HepG2 (cell line): ENCODE data around the gene PKMYT1. TPM values are rescaled to one million over a fixed set of nuclear protein-coding genes. Genes with fewer than 3 reads are reported as not detected.

Experiments used
- GATA4 ChIP-seq: sonication (generic); IDR thresholded peaks from 2 replicates; pipeline ENCODE4 v1.6.1; 2016; ENCODE audit warnings: antibody characterized with exemption, low read depth, borderline replicate concordance
- KDM2A ChIP-seq: sonication (generic); formaldehyde crosslinking; IDR thresholded peaks from 2 replicates; pipeline ENCODE4 v1.4.0; 2020; ENCODE audit warnings: low read depth, missing genetic modification reagents, borderline replicate concordance
- NRL ChIP-seq: sonication (generic); formaldehyde crosslinking; IDR thresholded peaks from 2 replicates; pipeline ENCODE4 v1.5.0; 2020; ENCODE audit warnings: missing genetic modification reagents, mild to moderate bottlenecking, moderate library complexity, borderline replicate concordance
- RORA ChIP-seq: sonication (generic); formaldehyde crosslinking; IDR thresholded peaks from 2 replicates; pipeline ENCODE4 v1.5.0; 2020; ENCODE audit warnings: mild to moderate bottlenecking, missing genetic modification reagents, moderate library complexity
- SMC3 ChIP-seq: IDR thresholded peaks from 2 replicates; pipeline ENCODE4 v1.6.1; 2011; ENCODE audit warnings: low read length, improper control_type of control experiment
- TCF12 ChIP-seq, 2 experiments: fragments of 450-650 bp in 1 of 2; sonication (generic) in 1 of 2; formaldehyde crosslinking in 1 of 2; IDR thresholded peaks; 2 replicates each; pipeline versions ENCODE4 v1.6.1 to v1.8.0; 2017 to 2022; ENCODE audit warnings: antibody characterized with exemption in 1 of 2, mild to moderate bottlenecking in 1 of 2, missing genetic modification reagents in 1 of 2, moderate library complexity in 1 of 2
- TFDP1 ChIP-seq: IDR thresholded peaks from 2 replicates; pipeline ENCODE4 v1.6.1; 2016; ENCODE audit warnings: missing compliant biosample characterization, missing genetic modification reagents, borderline replicate concordance
- ZKSCAN8 ChIP-seq: IDR thresholded peaks from 2 replicates; pipeline ENCODE4 v1.6.1; 2016; ENCODE audit warnings: borderline replicate concordance, missing genetic modification reagents, missing compliant biosample characterization
- ZNF772 ChIP-seq: sonication (generic); formaldehyde crosslinking; IDR thresholded peaks from 2 replicates; pipeline ENCODE4 v1.5.0; 2020; ENCODE audit warnings: mild to moderate bottlenecking, missing genetic modification reagents
- polyA plus RNA-seq, 8 experiments: library from polyadenylated mRNA; depleted of rRNA in 3 of 8; stranded (reverse) in 7 of 8; unstranded in 1 of 8; fragments of >200 nt; fragmentation: Illumina TruSeq in 4 of 8; extraction: Trizol in 4 of 8; gene quantifications; 2 replicates each; pipeline versions ENCODE4 v1.2.1 to v1.2.3, GENCODE V29; 2011 to 2016; ENCODE audit warnings: low read depth in 4 of 8, missing spikeins in 1 of 8, mixed read lengths in 1 of 8; ENCODE audit not compliant: insufficient read depth in 1 of 8
- total RNA-seq, 5 experiments: library from RNA; depleted of rRNA; stranded (reverse); fragments of >200 nt; fragmentation: Illumina TruSeq; extraction: Trizol; gene quantifications; 2 replicates each; pipeline ENCODE4 v1.2.3, GENCODE V29; 2016; ENCODE audit warnings: low read depth in 1 of 5
- TF ChIP-seq, protein P1 (sequence below): sonication (generic); formaldehyde crosslinking; IDR thresholded peaks from 2 replicates; pipeline ENCODE4 v1.4.0; 2020; ENCODE audit warnings: missing genetic modification reagents
- TF ChIP-seq, protein P2 (sequence below): sonication (generic); formaldehyde crosslinking; conservative IDR thresholded peaks from 2 replicates; pipeline ENCODE4 v1.4.0; 2020; ENCODE audit warnings: mild to moderate bottlenecking, missing genetic modification reagents, moderate library complexity
- TF ChIP-seq, protein P3 (sequence below), 2 experiments: sonication (generic) in 1 of 2; formaldehyde crosslinking in 1 of 2; IDR thresholded peaks; 2 replicates each; pipeline versions ENCODE4 v1.4.0 to v1.6.1; 2016 to 2020; ENCODE audit warnings: borderline replicate concordance in 1 of 2, low read depth in 1 of 2, mild to moderate bottlenecking in 1 of 2, missing genetic modification reagents in 1 of 2

PKMYT1 gene
- total and polyA plus RNA-seq, 2 of the 13 experiments (the other 11 are each of a cell fraction or from before 2014, with no cell fraction given): 7.0 to 27.8 TPM

GRCh38 chr16:2963723-2964474 lies 16.3 kb downstream of the PKMYT1 start, which contains the start of gene KREMEN2 (continued):
- TF ChIP-seq, protein P1, sequence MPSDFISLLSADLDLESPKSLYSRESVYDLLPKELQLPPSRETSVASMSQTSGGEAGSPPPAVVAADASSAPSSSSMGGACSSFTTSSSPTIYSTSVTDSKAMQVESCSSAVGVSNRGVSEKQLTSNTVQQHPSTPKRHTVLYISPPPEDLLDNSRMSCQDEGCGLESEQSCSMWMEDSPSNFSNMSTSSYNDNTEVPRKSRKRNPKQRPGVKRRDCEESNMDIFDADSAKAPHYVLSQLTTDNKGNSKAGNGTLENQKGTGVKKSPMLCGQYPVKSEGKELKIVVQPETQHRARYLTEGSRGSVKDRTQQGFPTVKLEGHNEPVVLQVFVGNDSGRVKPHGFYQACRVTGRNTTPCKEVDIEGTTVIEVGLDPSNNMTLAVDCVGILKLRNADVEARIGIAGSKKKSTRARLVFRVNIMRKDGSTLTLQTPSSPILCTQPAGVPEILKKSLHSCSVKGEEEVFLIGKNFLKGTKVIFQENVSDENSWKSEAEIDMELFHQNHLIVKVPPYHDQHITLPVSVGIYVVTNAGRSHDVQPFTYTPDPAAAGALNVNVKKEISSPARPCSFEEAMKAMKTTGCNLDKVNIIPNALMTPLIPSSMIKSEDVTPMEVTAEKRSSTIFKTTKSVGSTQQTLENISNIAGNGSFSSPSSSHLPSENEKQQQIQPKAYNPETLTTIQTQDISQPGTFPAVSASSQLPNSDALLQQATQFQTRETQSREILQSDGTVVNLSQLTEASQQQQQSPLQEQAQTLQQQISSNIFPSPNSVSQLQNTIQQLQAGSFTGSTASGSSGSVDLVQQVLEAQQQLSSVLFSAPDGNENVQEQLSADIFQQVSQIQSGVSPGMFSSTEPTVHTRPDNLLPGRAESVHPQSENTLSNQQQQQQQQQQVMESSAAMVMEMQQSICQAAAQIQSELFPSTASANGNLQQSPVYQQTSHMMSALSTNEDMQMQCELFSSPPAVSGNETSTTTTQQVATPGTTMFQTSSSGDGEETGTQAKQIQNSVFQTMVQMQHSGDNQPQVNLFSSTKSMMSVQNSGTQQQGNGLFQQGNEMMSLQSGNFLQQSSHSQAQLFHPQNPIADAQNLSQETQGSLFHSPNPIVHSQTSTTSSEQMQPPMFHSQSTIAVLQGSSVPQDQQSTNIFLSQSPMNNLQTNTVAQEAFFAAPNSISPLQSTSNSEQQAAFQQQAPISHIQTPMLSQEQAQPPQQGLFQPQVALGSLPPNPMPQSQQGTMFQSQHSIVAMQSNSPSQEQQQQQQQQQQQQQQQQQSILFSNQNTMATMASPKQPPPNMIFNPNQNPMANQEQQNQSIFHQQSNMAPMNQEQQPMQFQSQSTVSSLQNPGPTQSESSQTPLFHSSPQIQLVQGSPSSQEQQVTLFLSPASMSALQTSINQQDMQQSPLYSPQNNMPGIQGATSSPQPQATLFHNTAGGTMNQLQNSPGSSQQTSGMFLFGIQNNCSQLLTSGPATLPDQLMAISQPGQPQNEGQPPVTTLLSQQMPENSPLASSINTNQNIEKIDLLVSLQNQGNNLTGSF (CRISPR knock-in tag): no peak
- TF ChIP-seq, protein P2, sequence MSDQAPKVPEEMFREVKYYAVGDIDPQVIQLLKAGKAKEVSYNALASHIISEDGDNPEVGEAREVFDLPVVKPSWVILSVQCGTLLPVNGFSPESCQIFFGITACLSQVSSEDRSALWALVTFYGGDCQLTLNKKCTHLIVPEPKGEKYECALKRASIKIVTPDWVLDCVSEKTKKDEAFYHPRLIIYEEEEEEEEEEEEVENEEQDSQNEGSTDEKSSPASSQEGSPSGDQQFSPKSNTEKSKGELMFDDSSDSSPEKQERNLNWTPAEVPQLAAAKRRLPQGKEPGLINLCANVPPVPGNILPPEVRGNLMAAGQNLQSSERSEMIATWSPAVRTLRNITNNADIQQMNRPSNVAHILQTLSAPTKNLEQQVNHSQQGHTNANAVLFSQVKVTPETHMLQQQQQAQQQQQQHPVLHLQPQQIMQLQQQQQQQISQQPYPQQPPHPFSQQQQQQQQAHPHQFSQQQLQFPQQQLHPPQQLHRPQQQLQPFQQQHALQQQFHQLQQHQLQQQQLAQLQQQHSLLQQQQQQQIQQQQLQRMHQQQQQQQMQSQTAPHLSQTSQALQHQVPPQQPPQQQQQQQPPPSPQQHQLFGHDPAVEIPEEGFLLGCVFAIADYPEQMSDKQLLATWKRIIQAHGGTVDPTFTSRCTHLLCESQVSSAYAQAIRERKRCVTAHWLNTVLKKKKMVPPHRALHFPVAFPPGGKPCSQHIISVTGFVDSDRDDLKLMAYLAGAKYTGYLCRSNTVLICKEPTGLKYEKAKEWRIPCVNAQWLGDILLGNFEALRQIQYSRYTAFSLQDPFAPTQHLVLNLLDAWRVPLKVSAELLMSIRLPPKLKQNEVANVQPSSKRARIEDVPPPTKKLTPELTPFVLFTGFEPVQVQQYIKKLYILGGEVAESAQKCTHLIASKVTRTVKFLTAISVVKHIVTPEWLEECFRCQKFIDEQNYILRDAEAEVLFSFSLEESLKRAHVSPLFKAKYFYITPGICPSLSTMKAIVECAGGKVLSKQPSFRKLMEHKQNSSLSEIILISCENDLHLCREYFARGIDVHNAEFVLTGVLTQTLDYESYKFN: no peak
- TF ChIP-seq, protein P3, sequence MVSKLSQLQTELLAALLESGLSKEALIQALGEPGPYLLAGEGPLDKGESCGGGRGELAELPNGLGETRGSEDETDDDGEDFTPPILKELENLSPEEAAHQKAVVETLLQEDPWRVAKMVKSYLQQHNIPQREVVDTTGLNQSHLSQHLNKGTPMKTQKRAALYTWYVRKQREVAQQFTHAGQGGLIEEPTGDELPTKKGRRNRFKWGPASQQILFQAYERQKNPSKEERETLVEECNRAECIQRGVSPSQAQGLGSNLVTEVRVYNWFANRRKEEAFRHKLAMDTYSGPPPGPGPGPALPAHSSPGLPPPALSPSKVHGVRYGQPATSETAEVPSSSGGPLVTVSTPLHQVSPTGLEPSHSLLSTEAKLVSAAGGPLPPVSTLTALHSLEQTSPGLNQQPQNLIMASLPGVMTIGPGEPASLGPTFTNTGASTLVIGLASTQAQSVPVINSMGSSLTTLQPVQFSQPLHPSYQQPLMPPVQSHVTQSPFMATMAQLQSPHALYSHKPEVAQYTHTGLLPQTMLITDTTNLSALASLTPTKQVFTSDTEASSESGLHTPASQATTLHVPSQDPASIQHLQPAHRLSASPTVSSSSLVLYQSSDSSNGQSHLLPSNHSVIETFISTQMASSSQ (IDR thresholded peaks at IDR 0.05; ENCODE audit: low read depth): no peak
- TF ChIP-seq, protein P3 (CRISPR knock-in tag; IDR thresholded peaks at IDR 0.05; ENCODE audit: borderline replicate concordance): no peak
- TF ChIP-seq TCF12 (IDR thresholded peaks at IDR 0.05): no peak
- 0 out of 2 replicates have a peak, but pooled peaks have one; percentile 63 for TF ChIP-seq TCF12 (CRISPR knock-in tag; IDR thresholded peaks at IDR 0.05)
- TF ChIP-seq GATA4: no peak
- TF ChIP-seq ZKSCAN8: no peak
- no peak for TF ChIP-seq NRL (CRISPR knock-in tag)
- TF ChIP-seq RORA (CRISPR knock-in tag): no peak
- peak; percentile 72; the same call in 1 of the 2 replicates for TF ChIP-seq KDM2A (CRISPR knock-in tag)
- TF ChIP-seq TFDP1 (CRISPR knock-in tag): no peak; the same call in 1 of the 2 replicates
- TF ChIP-seq ZNF772 (CRISPR knock-in tag): 0 out of 2 replicates have a peak, but pooled peaks have one; percentile 41
- TF ChIP-seq SMC3: no peak
